ENCODE results near the gene MOGAT3. TPM values are rescaled to one million over a fixed set of nuclear protein-coding genes. Genes with fewer than 3 reads are reported as not detected.

Gene MOGAT3, protein sequence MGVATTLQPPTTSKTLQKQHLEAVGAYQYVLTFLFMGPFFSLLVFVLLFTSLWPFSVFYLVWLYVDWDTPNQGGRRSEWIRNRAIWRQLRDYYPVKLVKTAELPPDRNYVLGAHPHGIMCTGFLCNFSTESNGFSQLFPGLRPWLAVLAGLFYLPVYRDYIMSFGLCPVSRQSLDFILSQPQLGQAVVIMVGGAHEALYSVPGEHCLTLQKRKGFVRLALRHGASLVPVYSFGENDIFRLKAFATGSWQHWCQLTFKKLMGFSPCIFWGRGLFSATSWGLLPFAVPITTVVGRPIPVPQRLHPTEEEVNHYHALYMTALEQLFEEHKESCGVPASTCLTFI
- not detected for total RNA-seq

DNA sequence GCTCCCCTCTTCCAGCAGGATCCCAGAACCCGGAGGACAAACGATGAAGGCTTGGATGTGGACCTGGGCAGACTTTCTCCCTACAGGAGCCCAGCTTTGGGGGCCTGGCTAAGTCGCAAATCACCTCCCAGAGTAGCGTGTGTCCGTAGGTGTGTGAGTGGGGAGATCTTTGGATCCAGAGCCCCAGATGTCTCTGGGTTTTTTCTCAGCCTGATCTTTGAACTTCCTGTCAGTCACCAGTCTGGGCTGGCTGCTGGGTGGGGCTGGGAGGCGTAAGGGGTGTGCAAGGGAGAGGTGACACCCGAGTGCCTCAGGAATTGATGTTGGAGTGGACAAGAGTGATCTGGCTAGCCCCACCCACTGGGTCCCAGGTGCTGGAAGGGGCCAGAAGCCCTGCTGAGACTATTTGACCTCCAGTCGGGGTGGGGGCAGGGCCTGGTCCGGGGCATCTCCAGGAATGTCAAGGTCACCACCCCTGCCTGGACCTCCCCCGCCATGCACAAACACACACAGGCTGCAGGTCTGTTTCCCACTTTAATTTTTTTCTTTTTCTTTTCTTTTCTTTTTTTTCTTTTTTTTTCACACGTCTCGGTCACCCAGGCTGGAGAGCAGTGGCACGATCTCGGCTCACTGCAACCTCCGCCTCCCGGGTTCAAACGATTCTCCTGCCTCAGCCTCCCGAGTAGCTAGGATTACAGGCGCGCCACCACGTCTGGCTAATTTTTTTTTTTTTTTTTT is at the start of gene MOGAT3:
Gene MOGAT3 (minus strand): TSS at position 175 of the 738 bp plus-strand sequence. CDS start 182 bp downstream, outside the sequence.
- no peak within 1 kb of the TSS for H3K27ac Mint-ChIP-seq
- DNase-seq (ENCODE audit: low spot score in 2 of 2) (no peak), ATAC-seq (no peak)
- H3K36me3 Mint-ChIP-seq, result peaks cover 0 to 4% of the 10 kb centered on the region in 2 donors
- no peaks in the 10 kb centered on the region for H3K9me3 Mint-ChIP-seq

DNA sequence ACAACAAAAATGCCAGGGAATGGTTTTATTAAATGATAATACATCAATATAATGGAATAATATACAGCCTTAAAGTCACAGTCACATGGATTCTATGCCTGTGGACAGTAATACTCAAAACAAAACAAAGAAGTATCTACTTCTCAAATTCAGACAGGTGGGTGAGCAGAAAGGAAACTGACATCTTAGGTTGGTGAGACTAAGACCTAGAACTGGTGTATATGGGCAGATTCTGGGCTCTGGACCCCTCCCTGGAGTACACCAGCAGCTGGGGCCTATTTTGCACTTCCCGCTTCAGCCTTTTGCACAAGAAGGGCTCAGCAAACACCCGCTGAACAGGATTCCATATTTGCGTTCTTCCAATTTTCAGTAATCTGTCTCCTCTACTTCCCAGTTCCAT is 49.5 kb upstream of the MOGAT3 start:
- DNase-seq (ENCODE audit: low spot score in 2 of 2), result no peak
- Mint-ChIP-seq H3K27ac (peak overlapping the region; percentile 94 to 95), H3K9me3 (no peaks in the 10 kb centered on the region), H3K36me3 (peaks cover 13 to 27% of the 10 kb centered on the region in 2 donors)
- peak in 1 of 2 donors; percentile 14 for ATAC-seq

DNA sequence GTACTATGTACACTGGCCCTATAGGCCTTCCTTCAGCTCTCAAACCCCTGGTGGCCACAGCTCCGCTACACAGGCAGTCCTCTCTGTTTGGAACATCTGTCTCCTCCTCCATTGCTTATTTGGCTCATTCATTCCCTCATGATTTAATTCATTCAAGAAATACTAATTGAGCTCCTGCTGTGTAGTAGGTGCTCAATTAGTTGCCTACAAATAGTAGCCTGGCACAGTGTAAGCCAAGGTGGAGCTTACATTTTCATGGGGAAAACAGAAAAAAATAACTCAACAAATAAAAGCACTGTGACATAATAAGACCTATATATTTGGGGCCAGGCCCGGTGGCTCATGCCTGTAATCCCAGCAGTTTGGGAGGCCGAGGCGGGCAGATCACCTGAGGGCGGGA is 47.4 kb upstream of the MOGAT3 start:
- Mint-ChIP-seq H3K27ac (peak overlapping the region in 1 of 2 donors; percentile 52), H3K36me3 (peaks cover 20 to 31% of the 10 kb centered on the region in 2 donors), H3K9me3 (no peaks in the 10 kb centered on the region)
- ATAC-seq (no peak), DNase-seq (ENCODE audit: low spot score in 2 of 2) (no peak)

DNA sequence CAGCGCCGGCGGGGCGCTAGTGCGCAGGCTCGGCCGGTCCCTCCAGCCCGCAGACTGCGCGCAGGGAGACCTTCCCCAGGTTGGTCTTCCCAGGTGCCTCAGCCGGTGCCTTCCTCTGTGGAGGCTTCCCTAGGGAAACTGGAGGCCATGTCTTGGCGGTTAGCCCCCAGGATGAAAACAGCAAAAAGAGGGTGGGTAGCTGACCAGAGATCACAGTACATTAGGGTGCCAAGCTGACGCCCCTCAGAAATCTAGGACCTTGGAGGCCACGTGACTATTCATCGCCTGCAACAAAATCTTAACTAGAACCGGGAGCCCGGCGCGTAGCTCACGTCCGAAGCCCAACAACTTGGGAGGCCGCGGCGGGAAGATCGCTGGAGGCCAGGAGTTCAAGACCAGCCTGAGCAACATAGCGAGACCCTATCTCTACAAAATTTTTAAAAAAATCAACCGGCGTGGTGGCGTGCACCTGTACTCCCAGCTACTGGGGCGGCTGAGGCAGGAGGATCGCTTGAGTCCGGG is 44.4 kb upstream of the MOGAT3 start:
- peaks cover 11 to 18% of the 10 kb centered on the region in 2 donors for H3K36me3 Mint-ChIP-seq
- no peak for ATAC-seq
- H3K27ac Mint-ChIP-seq, result peak overlapping the region; percentile 87 to 95
- no peak for DNase-seq (ENCODE audit: low spot score in 2 of 2)
- no peaks in the 10 kb centered on the region for H3K9me3 Mint-ChIP-seq

DNA sequence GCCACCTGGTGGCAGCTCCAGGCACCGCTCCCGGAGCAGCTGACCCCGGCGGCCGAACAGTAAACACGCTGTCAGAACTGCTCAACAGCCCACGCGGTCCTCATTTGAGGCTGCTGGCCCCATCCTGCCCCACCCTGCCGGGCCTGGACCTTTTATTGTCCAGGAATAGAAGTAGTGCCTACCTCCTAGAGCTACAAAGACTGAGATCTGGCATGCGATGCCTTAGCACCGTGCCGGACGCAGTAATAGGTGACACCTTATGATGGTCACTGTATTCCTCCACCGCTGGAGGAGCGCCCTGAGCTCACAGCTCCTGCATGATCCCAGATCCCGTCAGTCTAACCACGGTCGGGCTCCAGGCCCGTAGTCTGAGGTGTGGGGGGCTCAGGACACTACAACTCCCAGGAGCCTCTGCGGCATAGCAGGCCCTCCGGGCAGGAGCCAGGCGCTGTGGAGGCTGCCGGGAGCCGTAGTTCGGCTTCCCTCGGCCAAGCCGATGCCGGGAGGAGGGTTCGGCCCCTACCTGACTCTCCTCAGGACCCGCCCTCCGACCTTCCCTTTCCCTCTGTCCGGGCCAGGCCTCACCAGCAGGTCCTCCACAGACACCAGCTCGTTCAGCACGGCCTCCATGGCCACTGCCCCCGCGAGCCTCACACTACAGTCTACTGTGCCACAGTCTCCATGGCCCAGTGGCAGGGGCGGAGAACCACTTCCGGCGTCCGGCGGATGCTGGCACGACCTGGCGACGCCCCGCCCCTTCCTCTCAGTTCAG is 43.7 kb upstream of the MOGAT3 start, which contains the start of gene FIS1:
Gene FIS1 (minus strand): TSS at position 707 of the 772 bp plus-strand sequence. CDS start 77 bp downstream, at position 630.
- H3K9me3 Mint-ChIP-seq, result no peaks in the 10 kb centered on the region
- peak; percentile 91 to 94 for DNase-seq (ENCODE audit: low spot score in 2 of 2)
- peak; percentile 95 to 96 for ATAC-seq
- H3K27ac Mint-ChIP-seq, result peak within 1 kb of the TSS; percentile 87 to 96
- H3K36me3 Mint-ChIP-seq, result peaks cover 11 to 18% of the 10 kb centered on the region in 2 donors

DNA sequence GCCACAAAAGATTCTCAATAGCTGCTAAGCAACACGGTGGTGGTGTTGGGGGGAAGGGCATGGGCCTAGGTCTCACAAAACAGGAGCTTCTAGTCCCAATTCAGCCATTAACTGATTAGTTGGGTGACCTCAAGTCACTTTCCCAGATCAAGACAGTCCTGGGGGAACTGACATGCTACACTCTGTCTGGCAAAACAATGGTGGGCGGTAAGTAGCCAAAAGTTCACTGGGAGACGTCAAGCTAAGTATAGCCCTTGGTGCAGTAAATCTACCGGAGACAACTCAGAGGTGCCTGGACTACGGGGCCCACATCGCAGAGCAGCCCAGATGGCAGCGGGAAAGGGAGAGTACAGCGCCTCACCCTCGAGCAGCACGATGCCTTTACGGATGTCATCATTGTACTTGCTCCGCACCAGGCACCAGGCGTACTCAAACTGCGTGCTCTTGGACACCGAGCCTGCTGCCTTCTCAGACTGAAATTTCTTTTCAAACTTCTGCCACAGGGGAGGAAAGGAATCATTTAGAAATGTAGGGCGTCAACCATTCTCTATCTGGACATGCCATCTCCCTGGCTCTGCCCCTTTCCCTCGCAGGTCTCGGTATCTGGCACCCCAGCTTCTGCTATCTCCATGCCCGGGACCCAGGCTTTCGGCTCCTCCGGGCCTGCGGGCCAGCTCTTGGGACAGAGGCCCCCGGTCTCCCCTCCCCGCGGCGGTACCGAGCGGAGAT is 43.0 kb upstream of the MOGAT3 start:
- peak in 1 of 2 donors; percentile 78 for DNase-seq (ENCODE audit: low spot score in 2 of 2)
- no peaks in the 10 kb centered on the region for H3K9me3 Mint-ChIP-seq
- no peak for ATAC-seq
- peaks cover 11 to 18% of the 10 kb centered on the region in 2 donors for H3K36me3 Mint-ChIP-seq
- peak overlapping the region; percentile 87 to 96 for H3K27ac Mint-ChIP-seq

DNA sequence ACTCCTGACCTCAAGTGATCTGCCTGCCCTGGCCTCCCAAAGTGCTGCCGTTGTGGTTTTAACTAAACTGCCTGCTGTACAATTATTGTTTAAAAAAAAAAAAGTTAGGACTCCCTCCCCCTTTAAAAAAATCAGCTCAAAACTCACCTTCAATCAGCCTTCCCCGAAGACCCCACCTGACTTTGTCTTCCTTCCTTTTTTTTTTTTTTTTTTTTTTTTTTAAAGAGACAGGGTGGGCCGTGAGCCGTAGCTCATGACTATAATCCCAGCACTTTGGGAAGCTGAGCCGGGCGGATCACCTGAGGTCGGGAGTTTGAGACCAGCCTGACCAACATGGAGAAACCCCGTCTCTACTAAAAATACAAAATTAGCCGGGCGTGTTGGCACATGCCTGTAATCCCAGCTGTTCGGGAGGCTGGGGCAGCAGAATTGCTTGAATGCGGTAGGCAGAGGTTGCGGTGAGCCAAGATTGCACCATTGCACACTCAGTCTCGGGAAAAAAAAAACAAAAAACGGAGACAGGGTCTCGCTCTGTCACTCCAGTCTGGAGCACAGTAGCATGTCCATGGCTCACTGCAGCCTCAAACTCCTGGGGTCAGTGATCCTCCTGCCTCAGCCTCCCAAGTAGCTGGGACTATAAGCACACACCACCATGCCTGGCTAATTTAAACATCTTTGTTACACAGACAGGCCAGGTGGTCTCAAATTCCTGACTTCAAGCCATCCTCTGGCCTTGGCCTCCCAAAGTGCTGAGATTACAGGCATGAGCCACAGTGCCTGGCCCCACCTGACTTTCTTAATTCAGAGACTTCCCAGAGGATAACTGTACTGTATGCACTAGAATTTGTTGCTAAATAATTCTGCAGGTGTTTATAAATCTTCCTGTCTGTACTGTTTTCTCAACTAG is 40.9 kb upstream of the MOGAT3 start:
- Mint-ChIP-seq H3K36me3 (peaks cover 7 to 12% of the 10 kb centered on the region in 2 donors), H3K27ac (peak overlapping the region in 1 of 2 donors; percentile 85), H3K9me3 (no peaks in the 10 kb centered on the region)
- no peak for ATAC-seq
- DNase-seq (ENCODE audit: low spot score in 2 of 2), result no peak

DNA sequence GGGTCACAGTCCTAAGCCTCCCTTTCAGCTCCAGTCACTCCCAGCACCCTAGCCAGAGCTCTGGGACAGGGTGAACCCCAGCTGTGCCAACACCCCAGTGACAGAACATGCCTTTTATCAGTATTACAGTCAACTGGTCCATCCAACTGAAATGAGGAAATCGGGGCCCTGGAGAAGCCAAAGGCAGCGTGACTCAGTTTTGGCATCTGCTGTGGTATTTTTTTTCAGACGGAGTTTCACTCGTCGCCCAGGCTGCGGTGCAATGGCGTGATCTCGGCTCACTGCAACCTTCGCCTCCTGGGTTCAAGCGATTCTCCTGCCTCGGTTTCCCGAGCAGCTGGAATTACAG is 40.2 kb upstream of the MOGAT3 start:
- H3K9me3 Mint-ChIP-seq, result no peaks in the 10 kb centered on the region
- DNase-seq (ENCODE audit: low spot score in 2 of 2) (no peak), ATAC-seq (no peak)

DNA sequence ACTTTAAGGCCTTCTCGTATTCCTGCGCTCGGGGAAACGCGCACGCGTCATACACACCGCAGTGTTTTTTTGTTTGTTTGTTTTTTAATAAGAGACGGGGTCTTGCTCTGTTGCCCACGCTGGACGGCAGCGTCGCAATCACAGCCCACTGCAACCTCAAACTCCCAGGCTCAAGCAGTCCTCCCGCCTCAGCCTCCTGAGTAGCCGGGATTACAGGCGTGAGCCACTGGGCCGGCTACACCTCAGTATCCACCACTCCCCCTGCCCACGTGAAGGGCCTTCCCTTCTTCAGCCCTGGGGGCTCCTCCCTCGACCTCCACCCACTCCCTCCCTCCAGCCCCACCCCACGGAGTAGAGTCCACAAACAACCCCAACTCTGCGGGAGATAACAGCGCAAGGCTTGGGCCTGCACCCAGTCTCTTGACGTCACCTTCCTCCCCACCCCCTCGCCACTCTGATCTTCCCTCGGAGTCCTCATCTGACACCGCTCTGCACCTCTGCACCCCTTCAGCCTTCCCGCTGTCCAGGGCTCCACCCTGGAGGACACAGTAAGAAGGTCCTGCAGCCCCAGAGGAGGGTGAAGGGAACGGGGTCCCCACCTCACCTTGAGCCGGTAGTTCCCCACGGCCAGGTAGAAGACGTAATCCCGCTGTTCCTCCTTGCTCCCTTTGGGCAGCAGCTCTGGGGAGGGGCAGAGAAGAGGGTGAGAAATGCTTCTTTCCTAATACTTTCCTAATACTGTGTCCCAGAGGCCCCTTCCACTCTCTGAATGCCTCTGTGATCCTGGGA is 39.6 kb upstream of the MOGAT3 start:
- no peak for ATAC-seq
- H3K27ac Mint-ChIP-seq, result no peak overlapping the region
- no peaks in the 10 kb centered on the region for H3K9me3 Mint-ChIP-seq
- DNase-seq (ENCODE audit: low spot score in 2 of 2), result no peak
- H3K36me3 Mint-ChIP-seq, result peaks cover 5 to 7% of the 10 kb centered on the region in 2 donors

More for the DNA sequence above, 40.2 kb upstream of the MOGAT3 start:
- Mint-ChIP-seq H3K27ac (no peak overlapping the region), H3K36me3 (peaks cover 7 to 11% of the 10 kb centered on the region in 2 donors)

DNA sequence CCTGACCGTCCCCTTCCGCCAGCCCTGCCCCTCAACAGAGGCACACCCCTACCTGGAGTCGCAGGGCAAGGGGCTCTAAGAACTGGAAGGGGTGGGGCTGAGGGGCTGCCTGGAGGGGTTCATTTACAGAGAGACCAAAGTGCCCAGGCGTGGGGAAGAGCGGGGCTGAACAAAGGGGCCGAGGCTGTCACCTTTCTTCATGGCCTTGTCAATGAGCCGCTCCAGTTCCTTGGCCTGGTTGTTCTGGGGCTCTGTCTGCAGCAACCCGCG is 39.0 kb upstream of the MOGAT3 start:
- Mint-ChIP-seq H3K27ac (no peak overlapping the region), H3K36me3 (peaks cover 0 to 4% of the 10 kb centered on the region in 2 donors), H3K9me3 (no peaks in the 10 kb centered on the region)
- ATAC-seq (no peak), DNase-seq (ENCODE audit: low spot score in 2 of 2) (no peak)

DNA sequence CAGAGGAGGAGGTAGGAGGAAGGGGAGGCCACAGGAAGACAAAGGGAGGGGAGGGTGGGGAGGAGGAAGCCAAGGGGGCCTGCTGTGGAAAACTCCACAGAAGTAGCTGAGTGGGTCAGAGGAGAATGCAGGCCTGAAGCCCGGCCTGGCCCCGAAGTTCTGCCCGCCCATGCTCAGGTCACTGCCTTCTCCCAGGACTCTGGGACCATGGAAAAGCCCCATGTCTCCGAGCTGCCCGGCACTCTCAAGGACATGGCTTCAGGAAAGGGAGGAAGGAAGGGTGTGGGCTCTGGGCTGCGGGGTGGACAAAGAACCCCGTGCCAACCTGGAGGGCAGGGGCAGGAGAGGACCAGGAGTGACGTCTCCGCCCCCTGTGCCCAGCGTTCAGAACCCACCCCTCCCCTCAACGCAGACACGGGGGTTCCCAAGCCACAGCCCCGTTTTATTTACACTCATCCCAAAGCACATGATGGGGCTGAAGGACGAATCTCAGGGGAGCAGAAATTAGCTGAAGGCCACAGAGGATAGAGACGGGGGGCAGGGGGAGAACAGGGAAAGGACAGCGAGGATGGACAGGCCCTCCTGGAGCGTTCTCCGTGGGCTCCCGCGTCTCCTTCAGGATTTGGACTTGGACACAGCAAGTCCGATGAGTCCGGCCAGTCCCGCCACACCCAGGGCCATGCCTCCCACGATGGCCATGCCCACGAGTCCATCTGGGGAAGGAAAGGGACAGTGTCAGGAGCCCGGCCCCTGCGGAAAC is 38.5 kb upstream of the MOGAT3 start:
- no peak for DNase-seq (ENCODE audit: low spot score in 2 of 2)
- H3K27ac Mint-ChIP-seq, result no peak overlapping the region
- H3K9me3 Mint-ChIP-seq, result no peaks in the 10 kb centered on the region
- no peak for ATAC-seq
- H3K36me3 Mint-ChIP-seq, result no peaks in the 10 kb centered on the region

DNA sequence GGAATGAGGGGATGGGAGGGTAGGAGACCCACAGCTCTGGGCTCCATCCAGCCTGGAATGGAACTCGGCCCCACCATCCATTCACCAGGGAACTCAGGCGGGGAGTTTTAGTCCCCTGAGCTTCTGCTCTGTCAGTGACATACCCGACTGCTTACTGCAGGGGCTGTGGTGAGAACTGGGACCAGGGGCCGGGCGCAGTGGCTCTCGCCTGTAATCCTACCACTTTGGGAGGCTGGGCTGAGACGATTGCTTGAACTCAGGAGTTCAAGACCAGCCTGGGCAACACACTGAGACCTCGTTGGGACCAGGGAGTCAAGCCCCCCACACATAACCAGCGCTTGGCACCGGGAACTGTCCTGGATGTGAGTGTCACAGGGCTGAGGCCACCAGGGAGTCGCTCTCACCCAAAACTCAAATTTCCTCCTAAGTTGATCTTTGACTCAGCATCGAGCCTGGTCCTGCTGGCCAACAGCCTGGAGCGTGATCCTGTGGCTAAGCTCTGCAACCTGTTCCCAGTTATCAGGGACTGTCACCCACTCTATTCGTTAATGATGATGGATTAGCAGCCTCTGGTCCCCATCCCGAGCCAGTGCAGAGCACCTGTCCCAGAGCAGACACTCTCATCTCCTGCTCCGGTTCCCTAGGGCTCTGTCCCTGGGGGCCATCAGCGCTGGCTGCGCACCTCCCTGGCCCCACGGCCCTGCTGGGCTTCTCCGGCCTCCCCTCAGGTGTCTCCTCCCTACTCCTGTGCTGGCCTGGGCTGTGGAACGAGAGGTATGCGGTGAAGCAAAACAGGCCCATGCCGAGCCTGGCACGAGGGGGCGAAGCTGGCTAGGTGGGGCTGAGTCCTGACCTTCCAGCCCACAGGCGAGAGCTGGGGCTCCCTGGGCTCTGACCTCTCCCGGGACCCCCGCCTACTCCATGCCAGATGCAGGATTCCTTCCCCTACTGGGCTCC is 37.7 kb upstream of the MOGAT3 start:
- Mint-ChIP-seq H3K36me3 (no peaks in the 10 kb centered on the region), H3K9me3 (no peaks in the 10 kb centered on the region), H3K27ac (no peak overlapping the region)
- DNase-seq (ENCODE audit: low spot score in 2 of 2) (no peak), ATAC-seq (no peak)
